Esophagus muscularis mucosa (tissue), 4 donors: ENCODE measurements around the gene TMEM185B. TPM values are rescaled to one million over a fixed set of nuclear protein-coding genes. Genes with fewer than 3 reads are reported as not detected.

Source experiments
- DNase-seq: peaks from one replicate; pipeline ENCODE4 v3.0.0-alpha.2; 2017; ENCODE audit errors: extremely low spot score
- H3K27ac ChIP-seq, 4 donors: fragments of 200-600 bp; sonication (generic); replicated peaks in 1 of 4; 1 replicate in 3 of 4; 2 replicates in 1 of 4; pipeline ENCODE4 v1.5.1; 2016 to 2019; ENCODE audit warnings: mild to moderate bottlenecking in 1 of 4
- H3K27me3 ChIP-seq, 4 donors: fragments of 200-600 bp; sonication (generic); one replicate each; pipeline versions ENCODE4 v1.5.1 to v1.6.0; 2016 to 2019
- H3K36me3 ChIP-seq, 4 donors: fragments of 200-600 bp; sonication (generic); one replicate each; pipeline ENCODE4 v1.5.1; 2016 to 2019
- H3K4me1 ChIP-seq, 4 donors: fragments of 200-600 bp; sonication (generic); one replicate each; pipeline ENCODE4 v1.5.1; 2016 to 2019
- H3K4me3 ChIP-seq, 4 donors: fragments of 200-600 bp; sonication (generic); 1 replicate in 2 of 4; 2 replicates in 2 of 4; pipeline ENCODE4 v1.5.1; 2016 to 2019; ENCODE audit warnings: mild to moderate bottlenecking in 4 of 4, moderate library complexity in 1 of 4
- H3K9me3 ChIP-seq, 4 donors: fragments of 200-600 bp; sonication (generic); 1 replicate in 3 of 4; 2 replicates in 1 of 4; pipeline ENCODE4 v1.5.1; 2016 to 2019
- EP300 ChIP-seq: sonication (generic); formaldehyde crosslinking; IDR thresholded peaks from one replicate; pipeline ENCODE4 v1.6.1; 2017; ENCODE audit warnings: antibody characterized with exemption
- POLR2A ChIP-seq: fragments of 450-650 bp; IDR thresholded peaks from one replicate; pipeline ENCODE4 v1.6.1; 2017; ENCODE audit warnings: antibody characterized with exemption, moderate library complexity, mild to moderate bottlenecking, low read depth
- POLR2AphosphoS5 ChIP-seq, 2 donors: sonication (generic); formaldehyde crosslinking; IDR thresholded peaks; one replicate each; pipeline ENCODE4 v1.6.1; 2017; ENCODE audit warnings: antibody characterized with exemption in 2 of 2
- whole genome bisulfite sequencing: methylation state at CpG from one replicate; pipeline ENCODE4 v1.1.5; 2018; 5-methylcytosine and 5-hydroxymethylcytosine counted together
- intact Hi-C: fragments of 100-400 bp; cut with DNase I; formaldehyde crosslinking; loops from one replicate; pipeline ENCODE4 v1.15.1; 2023
- total RNA-seq, 4 donors: library from RNA; depleted of rRNA; stranded (reverse); fragments of >200 nt; gene quantifications; one replicate each; pipeline versions ENCODE4 v1.1.0 to v1.2.1, GENCODE V29; 2016
- TF ChIP-seq, protein P1 (sequence below), 3 experiments: fragments of 200-600 bp in 2 of 3; fragments of 450-650 bp in 1 of 3; sonication (generic) in 2 of 3; IDR thresholded peaks; one replicate each; pipeline ENCODE4 v1.5.1; 2017 to 2019; ENCODE audit warnings: antibody characterized with exemption in 3 of 3, mild to moderate bottlenecking in 2 of 3, moderate library complexity in 1 of 3

The TMEM185B gene
- total RNA-seq, 4 donors from 2014 or later, result 21.6 to 33.8 (median 31.9) TPM

- TF ChIP-seq, protein P1, sequence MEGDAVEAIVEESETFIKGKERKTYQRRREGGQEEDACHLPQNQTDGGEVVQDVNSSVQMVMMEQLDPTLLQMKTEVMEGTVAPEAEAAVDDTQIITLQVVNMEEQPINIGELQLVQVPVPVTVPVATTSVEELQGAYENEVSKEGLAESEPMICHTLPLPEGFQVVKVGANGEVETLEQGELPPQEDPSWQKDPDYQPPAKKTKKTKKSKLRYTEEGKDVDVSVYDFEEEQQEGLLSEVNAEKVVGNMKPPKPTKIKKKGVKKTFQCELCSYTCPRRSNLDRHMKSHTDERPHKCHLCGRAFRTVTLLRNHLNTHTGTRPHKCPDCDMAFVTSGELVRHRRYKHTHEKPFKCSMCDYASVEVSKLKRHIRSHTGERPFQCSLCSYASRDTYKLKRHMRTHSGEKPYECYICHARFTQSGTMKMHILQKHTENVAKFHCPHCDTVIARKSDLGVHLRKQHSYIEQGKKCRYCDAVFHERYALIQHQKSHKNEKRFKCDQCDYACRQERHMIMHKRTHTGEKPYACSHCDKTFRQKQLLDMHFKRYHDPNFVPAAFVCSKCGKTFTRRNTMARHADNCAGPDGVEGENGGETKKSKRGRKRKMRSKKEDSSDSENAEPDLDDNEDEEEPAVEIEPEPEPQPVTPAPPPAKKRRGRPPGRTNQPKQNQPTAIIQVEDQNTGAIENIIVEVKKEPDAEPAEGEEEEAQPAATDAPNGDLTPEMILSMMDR (IDR thresholded peaks at IDR 0.05), result peak; percentile 29 to 55 (median 31)
- TF ChIP-seq POLR2AphosphoS5 (IDR thresholded peaks at IDR 0.05) (peak in 1 of 2 donors; percentile 45), POLR2A (no peak)
- Histone ChIP-seq H3K36me3 (peaks cover 0 to 3% (median 0%) of the 10 kb centered on the region in 4 donors), H3K4me1 (peaks cover 27 to 55% (median 48%) of the 10 kb centered on the region in 4 donors), H3K27ac (peak overlapping the region; percentile 87 to 98 (median 92)), H3K4me3 (peak overlapping the region; percentile 78 to 100 (median 88)), H3K27me3 (no peaks in the 10 kb centered on the region), H3K9me3 (no peaks in the 10 kb centered on the region)
- intact Hi-C loops, result loop anchor here (10.0 kb wide), 1 partner anchor 62 kb away; no protein-coding TSS in a partner anchor
- 0% methylated on average over 37 of the region's 60 CpGs for WGBS
- peak; percentile 96 for DNase-seq
Measured at GRCh38 chr2:120253021-120253882, 30.1 kb upstream of the TMEM185B start.

DNA sequence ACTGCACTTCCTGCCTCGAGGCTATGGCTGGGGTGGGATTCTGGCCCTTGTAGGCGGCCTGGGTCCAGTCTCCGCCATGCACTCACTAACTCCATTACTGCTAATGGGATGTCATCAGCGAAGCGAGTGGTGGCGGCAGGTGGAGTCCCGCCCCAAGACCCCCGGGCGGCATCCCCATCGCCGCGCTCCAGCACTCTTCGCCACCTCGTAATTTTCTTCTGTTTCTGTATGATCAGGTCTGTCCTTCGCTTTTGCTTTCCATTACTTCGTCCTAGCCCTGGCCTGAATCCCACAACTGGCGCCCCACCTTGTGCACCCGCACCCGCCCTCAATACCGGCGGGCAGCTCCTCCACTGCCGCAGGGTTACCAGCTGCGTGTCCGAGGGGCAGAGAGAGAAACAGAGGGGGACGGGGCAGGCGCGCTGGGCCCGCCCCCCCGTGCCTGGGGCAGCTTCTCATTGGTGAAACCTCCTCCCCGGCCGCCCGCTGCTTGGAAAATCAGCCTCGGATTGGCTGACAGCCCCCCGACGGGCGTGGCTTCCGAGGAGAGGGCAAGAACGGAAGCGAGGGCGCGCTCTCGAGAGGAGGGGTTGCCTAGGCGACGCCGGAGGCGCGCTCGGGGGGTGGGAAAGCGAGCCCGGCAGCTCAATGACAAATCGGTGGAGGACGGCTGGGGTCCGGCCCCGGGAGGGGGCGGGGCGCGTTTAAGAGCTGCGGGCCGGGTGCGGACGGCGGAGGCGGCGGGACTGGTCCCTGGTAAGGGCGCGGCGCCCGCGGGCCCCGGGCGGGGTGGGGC, 29.2 kb upstream of the TMEM185B start, which contains the start of gene RALB:
Gene RALB, plus strand, starts transcription at position 628 of the 796 bp plus-strand sequence. CDS start 25,813 bp downstream, outside the sequence.
- DNase-seq, result peak; percentile 100
- 0% methylated on average over 15 of the region's 71 CpGs for WGBS
- peak within 1 kb of the TSS; percentile 87 to 98 (median 92) for H3K27ac ChIP-seq
- TF ChIP-seq POLR2AphosphoS5 (IDR thresholded peaks at IDR 0.05) (peak; percentile 83 to 84), EP300 (no peak)
- TF ChIP-seq, protein P1 (IDR thresholded peaks at IDR 0.05), result no peak
- H3K36me3 ChIP-seq, result peaks cover 0 to 3% (median 0%) of the 10 kb centered on the region in 4 donors
- intact Hi-C loops, result loop anchor here (10.0 kb wide), 1 partner anchor 62 kb away; no protein-coding TSS in a partner anchor
- peaks cover 23 to 47% (median 41%) of the 10 kb centered on the region in 4 donors for H3K4me1 ChIP-seq
- H3K4me3 ChIP-seq, result peak within 1 kb of the TSS; percentile 78 to 100 (median 88)
- no peaks in the 10 kb centered on the region for H3K27me3 ChIP-seq
- H3K9me3 ChIP-seq, result no peaks in the 10 kb centered on the region

GRCh38 chr2:120251880-120252224, 28.7 kb upstream of the TMEM185B start:
- intact Hi-C loops, result loop anchor here (10.0 kb wide), 1 partner anchor 63 kb away; no protein-coding TSS in a partner anchor
- H3K36me3 ChIP-seq, result peaks cover 0 to 3% (median 0%) of the 10 kb centered on the region in 4 donors
- TF ChIP-seq POLR2A (no peak), POLR2AphosphoS5 (IDR thresholded peaks at IDR 0.05) (no peak)
- TF ChIP-seq, protein P1 (IDR thresholded peaks at IDR 0.05), result no peak
- H3K27me3 ChIP-seq, result no peaks in the 10 kb centered on the region
- peak overlapping the region; percentile 78 to 100 (median 88) for H3K4me3 ChIP-seq
- 7% methylated on average over 6 of the region's 6 CpGs for WGBS
- peaks cover 18 to 41% (median 35%) of the 10 kb centered on the region in 4 donors for H3K4me1 ChIP-seq
- no peak for DNase-seq
- peak overlapping the region; percentile 87 to 98 (median 92) for H3K27ac ChIP-seq
- no peaks in the 10 kb centered on the region for H3K9me3 ChIP-seq

DNA sequence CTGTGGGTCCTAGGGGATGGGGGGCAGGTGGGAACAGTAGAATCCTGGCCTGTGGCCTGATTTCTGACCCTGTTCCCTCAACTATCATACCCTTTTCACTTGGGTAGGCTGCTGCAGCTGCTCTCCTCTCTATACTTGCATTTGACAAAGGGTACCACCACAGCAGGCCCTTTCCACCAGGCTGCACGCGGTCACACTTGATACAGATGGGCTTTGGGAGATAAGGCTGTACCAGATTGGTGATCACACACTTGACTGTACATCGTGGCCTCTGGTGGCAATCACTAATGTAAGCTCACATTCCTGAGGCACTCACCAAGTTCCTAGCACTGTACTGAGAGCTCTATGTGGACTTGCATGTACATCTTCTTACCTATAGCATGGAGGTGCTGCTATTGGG, 27.9 kb upstream of the TMEM185B start:
- no peak for DNase-seq
- TF ChIP-seq POLR2A, result no peak
- TF ChIP-seq EP300, result no peak
- TF ChIP-seq POLR2AphosphoS5 (IDR thresholded peaks at IDR 0.05), result no peak
- TF ChIP-seq, protein P1 (IDR thresholded peaks at IDR 0.05), result no peak
- intact Hi-C loops, result loop anchor here (10.0 kb wide), 1 partner anchor 64 kb away; no protein-coding TSS in a partner anchor
- Histone ChIP-seq H3K4me1 (peaks cover 15 to 35% (median 29%) of the 10 kb centered on the region in 4 donors), H3K4me3 (no peak overlapping the region), H3K36me3 (no peaks in the 10 kb centered on the region), H3K9me3 (no peaks in the 10 kb centered on the region), H3K27me3 (no peaks in the 10 kb centered on the region), H3K27ac (no peak overlapping the region)
- 83% methylated on average over 3 of the region's 3 CpGs for WGBS
